Activated gamma-delta T cell (primary cell): ENCODE measurements around the gene ITGA2B.
A peak's percentile ranks its signal among the peaks of the same experiment; 100 is the strongest.
"Not testable (repeated sequence)": the region's sequence is repeated elsewhere in the genome, so short reads cannot be mapped to it uniquely, and the experiment has no call there.

Experiments used
- DNase-seq: peaks from one replicate; lab custom pipeline; 2025; lab: John Stamatoyannopoulos, UW

ITGA2B gene

DNA sequence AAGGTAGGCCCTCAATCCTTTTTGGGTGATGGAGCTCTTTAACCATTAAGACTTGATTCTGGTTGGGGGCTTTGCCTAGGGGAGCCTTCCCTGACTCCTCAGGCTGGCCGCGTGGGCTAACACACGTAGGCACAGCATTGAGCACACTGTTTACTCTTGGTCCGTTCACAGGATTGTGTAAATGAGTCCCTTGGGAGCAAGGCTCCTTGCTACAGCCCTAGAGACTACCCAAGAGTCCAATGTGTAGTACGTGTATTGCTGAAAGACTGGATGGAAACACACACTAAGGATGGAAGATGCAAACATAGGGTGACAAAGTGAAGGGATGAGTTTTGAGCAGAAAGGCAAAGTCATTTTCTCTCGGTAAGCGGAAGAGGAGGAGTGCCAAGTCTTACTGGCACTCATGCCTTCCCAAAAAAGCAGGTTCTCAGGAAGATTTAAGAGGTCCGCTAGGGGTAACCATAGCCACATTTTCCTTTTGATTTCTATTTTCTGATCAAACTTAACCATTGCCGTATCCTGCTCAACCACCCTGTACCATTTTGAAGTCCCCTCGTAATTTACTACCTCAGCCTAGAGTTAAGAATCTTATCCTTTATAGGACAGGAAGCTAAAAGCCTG is 911 bp upstream of the ITGA2B start:
- DNase-seq: no peak

DNA sequence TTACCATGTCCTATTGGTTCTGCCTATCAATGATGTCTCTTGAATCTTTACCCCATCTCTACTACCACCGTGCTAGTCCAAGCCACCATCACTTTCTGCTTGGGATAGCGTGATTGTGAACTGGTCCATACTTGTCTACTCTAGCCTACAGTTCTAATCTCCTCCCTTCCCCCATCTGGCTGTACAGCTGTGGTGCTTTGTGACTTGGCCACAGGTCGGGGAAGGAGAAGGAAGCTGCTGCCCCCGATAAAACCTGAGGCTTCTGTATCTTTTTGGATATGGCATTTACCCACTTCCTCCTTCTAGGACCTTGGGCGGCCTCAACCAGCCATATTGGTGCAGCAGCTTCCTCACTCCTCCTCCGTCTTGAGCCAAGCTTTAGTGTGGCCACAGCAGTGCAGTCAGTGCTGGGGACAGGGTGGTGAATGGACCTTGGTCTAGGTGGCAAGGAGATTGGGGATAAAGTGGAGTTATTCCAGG is 314 bp upstream of the ITGA2B start:
- DNase-seq: no peak

DNA sequence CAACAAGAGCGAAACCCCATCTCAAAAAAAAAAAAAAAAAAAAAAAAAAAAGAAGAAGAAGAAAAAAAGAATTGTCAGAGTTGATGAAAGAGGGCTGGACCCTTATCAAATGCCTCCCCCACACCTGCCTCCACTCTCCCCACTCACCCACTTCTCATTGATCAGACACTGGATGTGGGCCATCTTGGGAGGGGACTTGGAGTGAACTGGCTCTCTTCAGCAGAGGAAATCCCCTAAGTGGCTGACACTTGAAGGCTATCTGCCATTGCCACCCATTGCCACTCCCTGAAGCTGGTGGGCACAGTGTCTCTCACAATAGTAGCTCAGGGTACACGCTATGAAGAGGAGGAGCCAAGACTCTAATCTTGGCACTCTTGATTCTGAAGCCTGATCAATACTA is 1.6 kb downstream of the ITGA2B start:
- no peak for DNase-seq

DNA sequence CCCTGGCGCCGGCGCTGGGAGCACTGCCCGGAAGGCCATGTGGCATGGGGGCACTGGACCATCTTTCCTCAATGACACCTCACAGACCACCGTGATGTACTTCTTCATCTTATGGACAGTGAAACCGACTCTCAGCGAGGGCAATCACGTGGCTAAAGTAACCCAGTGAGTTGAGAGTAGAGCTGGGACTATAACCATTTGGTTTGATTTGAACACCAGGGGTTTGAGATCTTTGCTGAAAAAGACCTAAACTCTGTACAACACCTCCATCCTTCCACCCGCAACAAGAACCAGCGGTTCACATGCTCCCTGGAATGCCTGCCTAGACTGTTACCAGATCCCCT is 3.3 kb downstream of the ITGA2B start:
- DNase-seq: no peak

DNA sequence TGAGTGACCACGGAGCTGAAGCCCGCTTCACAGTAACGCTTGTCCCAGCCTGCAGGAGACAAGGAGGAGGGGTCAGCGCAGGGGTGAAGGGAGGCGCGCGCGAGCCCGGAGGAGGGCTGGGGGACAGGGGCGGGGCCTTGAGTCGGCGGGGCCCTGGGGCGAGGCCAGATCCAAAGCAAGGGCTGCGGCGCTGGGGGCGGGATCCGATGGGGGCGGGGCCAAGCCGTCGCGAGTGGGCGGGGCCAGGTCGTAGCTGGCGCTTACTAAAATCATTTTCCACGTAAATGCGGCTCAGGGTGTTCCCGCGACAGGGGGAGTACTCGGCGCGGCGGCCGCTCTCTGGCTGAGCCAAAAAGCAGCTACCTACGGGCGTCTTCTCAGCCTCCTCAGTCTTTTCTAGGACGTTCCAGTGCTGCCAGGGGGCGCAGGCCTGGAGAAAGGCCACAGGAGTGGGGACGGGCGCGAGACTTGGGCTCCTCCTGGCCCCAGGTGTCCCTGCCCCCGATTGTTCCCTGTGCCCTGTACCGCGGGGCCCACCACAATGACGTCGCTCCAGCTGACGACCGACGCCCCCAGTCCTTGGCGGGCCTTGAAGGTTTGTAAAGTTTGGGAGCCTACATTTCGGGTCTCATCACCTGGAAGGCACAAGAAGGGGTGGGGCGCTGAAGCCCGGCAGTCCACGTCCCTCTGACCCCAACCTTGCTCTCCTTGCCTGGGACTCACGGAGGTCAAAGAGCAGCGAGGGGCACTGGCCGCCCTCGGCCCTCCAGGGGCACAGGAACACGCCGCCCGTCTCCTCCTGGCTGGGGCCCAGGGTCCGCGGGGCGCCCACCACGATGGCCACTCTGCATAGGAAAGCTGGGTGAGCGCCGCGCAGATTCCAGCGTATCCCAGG is 3.9 kb downstream of the ITGA2B start:
- peak; percentile 75 for DNase-seq

DNA sequence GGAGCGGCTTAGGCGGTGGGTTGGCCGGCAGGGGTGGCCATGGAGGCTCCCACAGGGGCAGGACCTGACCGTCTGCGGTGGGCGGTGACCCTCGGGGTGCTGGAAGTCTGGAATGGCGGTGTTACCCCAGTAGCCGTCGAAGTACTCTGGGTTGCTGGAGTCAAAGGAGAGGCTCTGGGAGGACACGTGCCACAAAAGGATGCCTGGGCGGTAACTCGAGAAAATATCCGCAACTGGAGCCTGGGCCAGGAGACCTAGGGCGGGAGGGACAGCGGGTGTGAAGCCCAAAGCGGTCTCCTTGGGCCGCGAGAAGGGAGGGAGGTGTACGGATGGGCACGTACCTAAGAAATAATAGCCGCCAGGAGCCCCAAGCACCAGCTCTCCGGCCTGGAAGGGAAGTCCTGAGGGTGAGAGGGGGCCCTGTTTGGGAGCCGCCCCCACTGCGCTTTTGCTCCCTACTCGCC is 4.6 kb downstream of the ITGA2B start:
- no peak for DNase-seq

DNA sequence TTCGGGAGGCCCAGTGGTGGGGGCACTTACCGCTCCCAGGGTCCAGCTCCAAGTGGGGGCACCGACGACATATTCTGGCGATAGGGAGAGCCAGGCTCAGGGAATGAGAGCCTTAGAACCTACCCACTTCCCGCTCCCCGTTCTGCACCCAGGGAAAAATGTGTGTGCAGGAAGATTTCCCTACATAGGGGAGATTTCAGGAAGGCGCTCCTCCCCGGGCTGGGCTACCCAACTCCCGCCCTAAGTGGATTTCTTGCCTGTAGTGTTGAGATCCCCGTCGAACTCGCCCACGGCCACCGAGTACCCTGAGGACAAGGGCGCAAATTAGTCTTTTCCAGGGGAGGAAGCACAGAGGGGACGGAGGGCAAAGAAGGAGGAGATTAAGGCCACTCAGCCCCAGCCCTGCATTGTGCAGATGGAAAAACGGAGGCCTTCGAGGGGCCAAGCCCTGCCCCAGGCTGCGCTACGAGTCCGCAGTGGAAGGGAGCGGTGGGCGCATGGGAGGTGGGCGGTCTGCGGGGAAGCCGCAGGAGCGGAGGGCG is 5.1 kb downstream of the ITGA2B start:
- DNase-seq: no peak

DNA sequence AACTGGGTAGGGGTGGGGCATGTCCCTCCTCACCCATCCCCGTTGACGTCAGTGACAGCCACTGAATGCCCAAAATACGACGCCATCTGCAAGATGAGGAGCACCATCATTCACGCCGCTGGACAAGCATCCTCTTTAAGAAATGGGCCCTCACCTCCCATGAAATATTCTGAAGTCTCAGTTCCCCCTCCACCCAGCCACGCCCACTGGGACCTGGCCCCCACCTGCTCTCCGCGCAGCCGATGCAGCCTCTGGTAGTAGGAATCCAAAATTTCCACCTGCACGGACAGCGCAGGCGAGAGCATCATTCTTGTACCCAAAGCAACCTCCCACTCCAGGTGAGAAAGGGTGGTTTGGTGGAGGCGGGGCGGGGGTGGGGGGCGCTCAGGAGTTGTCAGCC is 5.6 kb downstream of the ITGA2B start:
- no peak for DNase-seq

DNA sequence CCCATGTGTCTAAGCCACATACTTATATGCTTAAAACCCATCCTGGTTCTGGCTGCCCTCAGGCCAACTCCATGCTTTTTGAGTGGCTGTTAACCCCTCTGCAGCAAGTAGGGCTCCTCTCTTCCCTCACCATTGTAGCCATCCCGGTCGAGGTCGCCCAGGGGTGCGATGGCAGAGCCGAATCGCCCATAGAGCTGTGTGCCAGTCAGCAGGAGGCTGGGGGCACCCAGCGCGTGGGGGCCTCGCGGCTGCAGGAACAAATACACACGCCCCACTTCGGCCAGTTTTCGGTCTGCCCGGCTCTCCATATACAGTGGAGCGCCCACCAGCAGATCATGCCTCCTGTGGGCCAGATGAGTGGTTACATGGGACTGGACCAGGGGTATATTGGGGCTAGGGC is 6.1 kb downstream of the ITGA2B start:
- DNase-seq: no peak

DNA sequence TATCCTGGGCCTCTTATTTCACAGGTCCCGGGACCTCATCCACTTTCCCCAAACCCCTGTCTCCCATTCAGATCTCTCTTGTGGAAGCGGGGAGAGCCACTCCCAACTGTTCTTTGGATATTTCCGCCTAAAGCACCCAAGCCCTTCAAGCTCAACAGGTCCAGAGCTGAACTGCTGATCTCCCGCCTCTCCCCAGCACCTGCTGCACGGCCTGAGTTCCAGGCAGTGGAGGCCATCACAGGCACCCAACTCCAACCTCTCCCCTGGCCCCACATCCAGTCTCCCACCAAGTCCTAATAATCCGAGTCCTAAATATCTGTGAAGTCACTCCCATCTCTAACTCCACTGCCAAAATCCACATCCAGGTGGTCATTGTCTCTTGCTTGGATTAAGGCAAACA is 6.5 kb downstream of the ITGA2B start:
- no peak for DNase-seq

DNA sequence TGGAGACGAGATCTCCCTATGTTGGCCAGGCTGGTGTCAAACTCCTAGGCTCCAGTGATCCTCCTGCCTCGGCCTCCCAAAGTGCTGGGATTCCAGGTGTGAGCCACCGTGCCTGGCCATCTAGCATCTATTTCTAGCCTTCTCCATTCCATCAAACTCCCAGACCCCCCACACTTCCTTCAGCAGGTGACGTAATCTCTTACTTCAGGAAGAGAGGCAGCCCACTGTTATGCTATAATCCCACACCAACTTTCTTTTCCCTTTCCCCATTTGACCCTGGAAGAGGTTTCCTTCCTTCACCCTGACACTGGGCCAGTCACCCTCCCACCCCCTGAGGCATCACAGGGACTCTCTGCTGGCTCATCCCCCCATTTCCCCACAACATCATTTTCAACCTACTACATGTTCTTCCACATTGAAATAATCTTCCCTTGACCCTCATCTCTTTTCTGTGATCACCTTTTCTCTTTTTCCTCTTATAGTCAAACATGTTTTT is 7.6 kb downstream of the ITGA2B start:
- no peak for DNase-seq

DNA sequence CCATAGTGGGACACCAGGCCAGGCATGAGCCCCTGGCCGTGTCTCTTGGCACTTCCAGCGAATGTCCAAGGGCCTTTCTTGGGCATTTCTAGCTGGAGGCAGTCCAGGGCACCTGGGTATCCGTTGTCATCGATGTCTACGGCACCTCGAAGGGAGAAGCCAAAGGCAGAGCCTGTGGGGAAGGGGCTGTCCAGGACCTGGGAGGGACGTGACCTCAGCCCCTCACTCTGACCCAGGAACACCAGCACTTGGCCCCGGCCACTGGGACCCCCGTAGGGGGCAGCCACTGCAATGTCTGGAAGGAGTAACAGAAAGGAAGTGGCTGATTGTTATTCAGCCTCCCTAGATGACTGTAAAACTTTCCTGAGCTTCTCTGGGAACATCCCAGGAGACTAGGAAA is 8.7 kb downstream of the ITGA2B start:
- DNase-seq: no peak

DNA sequence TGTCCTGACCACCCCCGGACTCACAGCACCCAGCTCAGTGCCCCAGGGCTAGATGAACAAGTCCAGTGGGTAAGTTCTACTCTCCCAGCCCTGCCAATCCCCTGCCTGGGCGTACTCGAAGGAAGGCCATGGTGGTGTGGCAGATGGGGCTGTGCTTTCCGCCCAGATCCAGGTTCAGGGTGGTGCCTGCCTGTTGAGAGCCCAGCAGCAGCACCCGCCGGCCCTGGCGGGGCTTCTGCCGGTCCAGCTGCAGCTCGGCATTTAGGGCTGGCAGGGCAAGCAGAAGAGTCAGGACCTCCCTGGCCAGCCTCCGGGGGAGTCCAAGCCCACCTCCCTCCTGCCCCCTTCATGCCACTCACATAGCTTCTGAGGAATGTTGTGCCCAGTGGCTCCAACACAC is 9.6 kb downstream of the ITGA2B start:
- DNase-seq: no peak

DNA sequence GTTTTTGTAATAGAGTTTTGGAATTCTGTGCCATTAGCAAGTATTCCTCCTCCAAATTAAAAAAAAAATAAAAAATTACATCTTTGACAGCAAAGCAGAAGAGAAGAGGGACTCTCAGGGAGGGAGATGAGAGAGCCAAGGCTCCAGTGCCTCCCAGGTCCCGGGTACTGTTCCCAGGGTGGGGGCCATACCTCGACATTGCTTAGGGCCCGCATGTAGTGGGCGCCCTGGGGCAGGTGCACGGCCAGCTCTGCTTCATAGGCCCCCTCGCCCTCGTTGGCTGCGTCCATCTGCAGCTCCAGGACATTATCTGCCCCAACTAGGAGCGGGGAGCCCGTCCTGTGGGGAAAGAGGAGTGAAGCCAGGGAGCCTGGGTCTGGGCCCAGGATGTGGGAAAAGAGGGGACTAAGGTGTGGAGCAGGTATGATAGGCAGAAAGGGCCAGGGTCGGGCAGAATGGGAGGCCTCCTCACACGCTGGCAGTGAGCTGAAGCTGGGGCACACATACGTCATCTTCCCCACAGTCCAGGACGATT is 11.2 kb downstream of the ITGA2B start:
- no peak for DNase-seq

DNA sequence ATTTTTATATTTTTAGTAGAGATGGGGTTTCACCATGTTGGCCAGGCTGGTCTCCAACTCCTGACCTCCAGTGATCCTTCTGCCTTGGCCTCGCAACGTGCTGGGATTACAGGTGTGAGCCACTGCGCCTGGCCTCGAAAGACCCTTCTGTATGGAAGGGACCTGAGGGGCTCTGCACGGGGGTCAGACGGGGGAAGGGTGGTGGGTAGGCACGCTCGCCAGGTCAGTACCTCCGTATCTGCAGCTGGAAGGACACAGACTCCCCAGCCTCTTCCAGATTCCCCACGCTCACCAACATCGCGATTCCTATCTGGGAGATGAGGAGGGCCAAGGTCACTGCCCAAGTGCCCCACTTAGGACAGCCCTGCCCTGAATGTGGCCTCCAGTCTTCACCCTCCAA is 12.7 kb downstream of the ITGA2B start:
- no peak for DNase-seq

DNA sequence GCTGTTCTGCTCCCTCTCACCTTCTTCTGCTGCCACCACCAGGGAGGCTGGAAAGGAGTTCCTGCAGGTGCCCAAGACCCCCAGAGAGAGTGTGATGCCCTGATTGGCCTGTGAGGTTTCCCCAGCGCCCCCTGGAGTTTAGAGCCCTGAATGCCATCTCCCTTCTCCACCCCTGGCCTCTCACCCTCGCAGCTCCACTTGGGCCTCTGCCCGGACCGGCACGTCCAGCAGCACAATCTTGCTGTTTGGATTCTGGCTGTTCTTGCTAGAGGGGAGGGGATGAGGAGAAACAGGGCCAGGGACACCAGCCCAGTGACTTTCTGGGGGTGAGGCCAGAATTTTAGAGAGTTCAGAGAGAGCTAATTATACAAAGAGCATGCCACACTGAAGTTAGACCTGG is 13.3 kb downstream of the ITGA2B start:
- DNase-seq: no peak

DNA sequence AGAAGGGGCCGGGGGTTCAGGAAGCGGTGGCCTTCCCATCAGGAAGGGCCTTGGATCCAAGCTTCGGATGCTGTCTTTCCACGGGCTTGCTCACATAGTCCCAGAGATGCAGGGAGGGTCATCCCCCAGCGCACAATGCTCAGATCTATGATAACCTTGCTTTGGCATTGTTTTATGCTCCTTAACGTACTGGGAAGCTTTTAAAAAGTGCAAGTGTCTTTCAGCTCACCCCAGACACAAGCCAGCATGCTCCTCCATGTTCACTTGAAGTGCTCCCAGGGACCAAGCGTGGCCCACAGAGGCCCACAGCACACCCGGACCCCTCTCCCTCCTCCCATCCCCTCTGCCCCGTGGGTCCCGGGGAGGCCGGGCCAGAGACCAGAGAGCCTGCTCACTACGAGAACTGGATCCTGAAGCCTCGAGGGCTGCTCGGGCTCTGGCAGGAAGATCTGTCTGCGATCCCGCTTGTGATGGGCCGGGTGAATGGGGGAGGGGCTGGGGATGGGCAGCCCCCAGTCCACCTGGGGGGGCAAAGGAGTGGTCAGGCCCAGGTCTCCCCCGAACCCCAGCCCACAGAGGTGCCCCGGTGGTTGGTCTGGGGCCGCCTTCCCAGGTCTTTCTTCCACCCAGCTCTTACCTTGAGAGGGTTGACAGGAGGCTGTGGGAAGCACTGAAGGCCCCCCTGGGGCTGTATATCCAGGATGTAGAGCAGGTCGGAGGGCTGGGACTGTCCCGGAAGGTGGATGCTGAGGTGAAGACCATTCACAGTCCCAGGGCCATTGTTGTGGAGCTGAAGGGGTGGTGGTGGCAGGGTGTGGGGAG is 14.0 kb downstream of the ITGA2B start:
- no peak for DNase-seq

DNA sequence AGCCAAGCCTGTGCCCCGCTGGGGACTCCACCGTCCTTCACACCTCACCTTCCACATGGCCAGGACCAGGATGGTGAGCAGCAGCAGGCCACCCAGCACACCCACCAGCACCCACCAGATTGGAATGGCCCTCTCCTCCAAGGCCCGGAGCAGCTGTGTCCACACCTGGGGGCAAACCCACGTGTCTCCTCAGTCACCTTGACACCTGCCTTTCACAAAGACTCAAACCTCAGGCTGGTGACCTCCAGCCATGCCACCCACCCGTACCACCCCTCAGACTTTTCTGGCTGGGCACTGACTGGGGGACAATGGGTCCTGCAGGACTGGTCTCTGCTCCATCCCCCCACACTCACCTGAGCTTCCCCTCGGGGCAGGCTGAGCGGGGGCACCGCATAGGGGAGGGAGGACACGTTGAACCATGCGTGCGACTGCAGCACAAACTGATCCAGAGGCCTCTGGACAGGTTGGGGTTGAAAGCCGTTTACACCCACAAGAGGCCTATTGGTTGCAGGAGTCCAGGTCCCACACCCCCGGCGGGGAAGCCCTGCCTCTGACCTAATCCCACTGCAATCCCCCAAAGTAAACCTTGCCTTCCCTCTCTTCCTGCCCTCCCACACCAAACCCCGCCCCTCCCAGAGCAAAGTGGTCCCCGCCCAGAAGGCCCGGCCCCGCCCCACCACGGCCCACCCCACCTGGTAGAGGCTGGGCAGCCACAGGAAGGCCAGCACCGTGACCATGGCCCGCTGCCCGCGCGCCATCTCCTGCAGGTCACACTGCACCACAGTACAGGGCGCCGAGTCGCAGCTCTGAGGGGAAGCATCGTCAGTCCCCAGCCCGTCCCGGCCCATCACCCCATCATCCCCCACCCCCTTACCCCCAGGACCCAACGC is 14.9 kb downstream of the ITGA2B start:
- DNase-seq: no peak

DNA sequence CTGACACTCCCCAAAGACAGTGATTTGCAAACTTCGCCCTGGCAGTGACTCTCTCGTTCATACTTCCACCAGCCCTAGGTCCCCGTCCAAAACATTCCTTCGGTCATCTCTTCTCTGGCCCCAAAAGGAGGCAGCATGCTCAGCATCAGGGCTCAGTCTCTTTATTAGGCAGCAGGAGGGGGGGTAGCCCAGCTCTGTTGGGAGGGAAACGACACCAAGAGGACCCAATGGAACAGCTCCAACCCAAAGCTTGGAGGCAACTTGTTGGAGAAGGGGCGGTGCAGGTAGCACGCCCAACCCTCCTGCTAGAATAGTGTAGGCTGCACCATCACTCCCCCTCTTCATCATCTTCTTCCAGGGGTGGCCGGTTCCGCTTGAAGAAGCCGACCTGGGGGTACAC is 17.4 kb downstream of the ITGA2B start:
- DNase-seq: no peak

DNA sequence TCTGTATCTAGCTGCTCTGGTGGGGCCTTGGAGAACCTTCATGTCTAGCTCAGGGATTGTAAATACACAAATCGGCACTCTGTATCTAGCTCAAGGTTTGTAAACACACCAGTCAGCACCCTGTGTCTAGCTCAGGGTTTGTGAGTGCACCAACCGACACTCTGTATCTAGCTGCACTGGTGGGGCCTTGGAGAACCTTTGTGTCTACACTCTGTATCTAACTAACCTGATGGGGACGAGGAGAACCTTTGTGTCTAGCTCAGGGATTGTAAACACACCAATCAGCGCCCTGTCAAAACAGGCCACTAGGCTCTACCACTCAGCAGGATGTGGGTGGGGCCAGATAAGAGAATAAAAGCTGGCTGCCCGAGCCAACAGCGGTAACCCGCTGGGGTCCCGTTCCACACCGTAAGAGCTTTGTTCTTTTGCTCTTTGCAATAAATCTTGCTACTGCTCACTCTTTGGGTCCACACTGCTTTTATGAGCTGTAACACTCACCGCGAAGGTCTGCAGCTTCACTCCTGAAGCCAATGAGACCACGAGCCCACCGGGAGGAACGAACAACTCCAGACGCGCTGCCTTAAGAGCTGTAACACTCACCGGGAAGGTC is 19.9 kb downstream of the ITGA2B start:
- DNase-seq: not testable (repeated sequence)
